KOPT-K1 (cell line): Measurements from ENCODE around the gene MAGI3.
"Not testable (repeated sequence)": the region's sequence is repeated elsewhere in the genome, so short reads cannot be mapped to it uniquely, and the experiment has no call there.

Experiments
- H3K27ac ChIP-seq: fragments of 200-600 bp; sonication (generic); 2 replicates; pipeline ENCODE4 v1.5.1; 2016; ENCODE audit warnings: antibody characterized with exemption, mild to moderate bottlenecking, low read depth, low read length; ENCODE audit not compliant: poor library complexity, severe bottlenecking
- H3K36me3 ChIP-seq: fragments of 200-600 bp; sonication (generic); 2 replicates; pipeline ENCODE4 v1.5.1; 2017; ENCODE audit warnings: antibody characterized with exemption, mild to moderate bottlenecking, low read length, moderate library complexity; ENCODE audit not compliant: insufficient read depth
- H3K9me3 ChIP-seq: fragments of 200-600 bp; sonication (generic); 2 replicates; pipeline ENCODE4 v1.5.1; 2017; ENCODE audit warnings: antibody characterized with exemption, low read length, mild to moderate bottlenecking; ENCODE audit not compliant: insufficient read depth, poor library complexity, severe bottlenecking

MAGI3 gene

DNA sequence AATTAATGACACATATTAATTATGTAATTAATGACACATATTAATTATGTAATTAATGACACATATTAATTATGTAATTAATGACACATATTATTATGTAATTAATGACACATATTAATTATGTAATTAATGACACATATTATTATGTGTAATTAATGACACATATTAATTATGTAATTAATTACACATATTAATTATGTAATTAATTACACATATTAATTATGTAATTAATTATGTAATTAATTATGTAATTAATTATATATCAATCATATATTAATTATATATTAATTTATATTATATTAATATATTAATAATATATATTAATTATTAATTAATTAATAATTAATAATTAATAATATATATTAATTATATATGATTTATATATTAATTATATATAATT is 25.8 kb downstream of the MAGI3 start:
- H3K9me3 ChIP-seq, H3K27ac ChIP-seq, H3K36me3 ChIP-seq: not testable (repeated sequence)

DNA sequence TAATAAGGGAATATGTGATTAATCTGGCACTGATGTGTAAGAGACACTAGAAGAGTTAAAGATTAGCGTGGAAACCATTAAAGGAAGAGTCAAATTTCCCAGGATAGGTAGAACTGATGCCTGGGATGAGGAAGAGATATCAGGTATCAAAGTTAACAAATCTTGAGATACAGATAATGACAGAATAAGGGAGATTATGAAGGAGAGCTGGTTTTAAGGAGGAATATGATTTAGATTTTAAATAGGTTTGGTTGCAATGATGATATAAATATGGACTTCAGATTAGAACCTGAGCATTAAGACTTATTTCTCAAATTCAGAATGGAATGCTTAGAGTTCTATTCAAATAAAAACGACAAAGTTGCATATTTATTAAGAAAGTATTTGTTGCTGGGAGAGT is 26.2 kb downstream of the MAGI3 start:
- H3K27ac ChIP-seq = no peak overlapping the region
- H3K36me3 ChIP-seq = no peaks in the 10 kb centered on the region
- no peaks in the 10 kb centered on the region for H3K9me3 ChIP-seq

DNA sequence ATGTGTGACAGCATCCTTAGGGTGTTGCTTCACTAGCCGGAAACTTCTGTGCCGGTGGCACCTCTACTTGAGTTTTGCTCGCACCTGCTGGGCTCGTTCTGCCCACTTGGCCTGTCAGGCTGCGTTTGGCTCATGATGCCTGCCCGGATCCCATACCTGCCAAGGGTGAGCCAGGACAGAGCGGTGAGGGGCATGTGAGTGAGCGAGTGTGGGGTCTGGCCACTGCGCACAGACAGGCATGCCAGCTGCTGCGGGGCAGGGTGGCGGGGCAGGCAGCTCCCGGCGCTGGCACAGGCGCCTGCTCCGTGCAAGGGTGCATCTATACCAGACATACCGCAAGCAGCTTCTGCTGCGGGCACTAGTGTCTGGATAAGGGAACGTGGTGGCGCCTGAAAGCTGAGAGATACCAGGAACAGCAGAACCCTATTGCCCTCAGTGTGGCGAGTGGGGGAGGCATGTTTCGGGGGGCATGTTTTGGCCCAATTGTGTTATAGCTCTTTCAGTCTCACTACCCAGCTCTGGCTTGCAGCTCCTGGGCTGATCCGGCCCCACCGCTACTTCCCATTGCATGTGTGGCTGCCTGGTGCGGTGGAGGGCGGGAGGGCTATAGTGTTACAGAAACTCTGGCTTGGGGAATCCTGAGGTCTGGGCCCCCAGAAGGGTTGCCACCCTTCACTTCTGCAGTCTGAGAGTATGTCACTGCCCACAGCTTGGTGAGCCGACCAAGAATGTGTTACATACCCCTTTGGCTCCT is 32.2 kb downstream of the MAGI3 start:
- Histone ChIP-seq H3K27ac (no peak overlapping the region), H3K36me3 (no peaks in the 10 kb centered on the region), H3K9me3 (peaks cover 16% of the 10 kb centered on the region)

DNA sequence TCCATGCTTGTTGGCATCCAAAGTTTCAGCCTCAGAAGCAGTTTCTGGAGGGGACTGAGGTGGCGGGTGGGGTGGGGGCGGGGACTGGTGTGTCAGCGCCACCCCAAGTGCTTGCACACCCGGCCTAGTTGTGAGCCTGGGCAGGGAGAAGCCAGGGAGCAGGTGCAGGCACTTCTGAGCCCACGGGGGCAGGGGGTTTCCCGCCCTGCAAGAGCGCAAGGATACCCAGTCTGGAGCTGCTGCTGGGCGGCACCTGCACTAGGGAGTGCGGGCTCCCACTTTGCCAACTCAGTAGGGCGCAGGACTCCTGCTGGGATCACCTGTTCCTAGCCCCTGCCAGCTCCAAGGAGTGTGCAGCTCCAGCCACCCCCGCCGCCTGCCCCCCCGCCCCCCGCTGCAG is 33.5 kb downstream of the MAGI3 start:
- no peak overlapping the region for H3K27ac ChIP-seq
- H3K9me3 ChIP-seq = peaks cover 16% of the 10 kb centered on the region
- H3K36me3 ChIP-seq = no peaks in the 10 kb centered on the region

DNA sequence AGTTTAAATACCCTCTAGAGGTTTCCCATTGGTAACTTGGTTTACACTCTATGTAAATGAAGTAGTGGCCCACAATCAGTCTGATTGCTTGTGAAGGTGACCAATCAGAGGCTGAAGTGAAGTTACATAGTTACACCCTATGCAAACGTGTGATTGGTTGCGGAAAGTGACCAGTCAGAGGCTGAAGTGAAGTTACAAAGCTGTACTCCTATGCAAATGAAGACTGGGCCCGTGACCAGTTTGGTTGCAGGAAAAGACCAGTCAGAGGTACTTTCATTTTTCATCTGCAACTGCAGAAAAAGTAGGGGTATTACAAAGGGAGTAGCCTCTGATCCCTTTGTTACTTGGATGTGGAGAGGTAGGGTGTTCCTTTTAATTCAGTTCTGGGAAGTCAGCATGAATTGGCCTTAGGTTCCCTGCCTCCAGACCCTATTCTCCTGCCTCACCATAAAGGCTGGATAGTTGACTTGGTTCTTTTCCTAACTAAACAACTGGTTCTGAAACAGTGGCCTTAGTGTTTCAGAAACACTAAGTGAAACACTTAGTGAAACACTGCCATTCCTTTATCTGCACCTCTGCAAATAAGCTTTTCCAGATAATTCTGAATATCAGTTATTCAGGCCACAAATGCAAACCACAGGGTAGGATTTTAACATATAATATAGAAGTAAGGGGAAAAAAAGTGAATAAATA is 39.3 kb downstream of the MAGI3 start:
- Histone ChIP-seq H3K27ac (no peak overlapping the region), H3K9me3 (no peaks in the 10 kb centered on the region), H3K36me3 (no peaks in the 10 kb centered on the region)

DNA sequence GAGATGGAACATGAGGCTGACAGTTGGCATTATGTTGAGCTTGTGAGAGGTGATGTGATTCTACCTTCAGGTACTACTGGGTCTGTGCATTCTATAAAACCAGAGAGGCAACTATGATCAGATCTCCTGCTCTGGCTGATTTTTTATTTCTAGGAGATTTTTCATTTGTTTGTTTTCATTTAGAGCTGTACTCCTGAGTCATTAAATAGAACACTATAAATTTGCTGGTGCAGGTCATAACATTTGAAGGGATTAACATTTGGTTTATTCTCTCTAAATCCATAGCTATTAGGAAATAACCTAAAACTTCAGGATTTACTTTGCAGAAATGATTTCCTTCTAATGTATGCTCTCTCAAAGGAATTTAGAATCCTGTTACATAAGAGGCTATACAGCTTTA is 42.9 kb downstream of the MAGI3 start:
- H3K36me3 ChIP-seq = no peaks in the 10 kb centered on the region

DNA sequence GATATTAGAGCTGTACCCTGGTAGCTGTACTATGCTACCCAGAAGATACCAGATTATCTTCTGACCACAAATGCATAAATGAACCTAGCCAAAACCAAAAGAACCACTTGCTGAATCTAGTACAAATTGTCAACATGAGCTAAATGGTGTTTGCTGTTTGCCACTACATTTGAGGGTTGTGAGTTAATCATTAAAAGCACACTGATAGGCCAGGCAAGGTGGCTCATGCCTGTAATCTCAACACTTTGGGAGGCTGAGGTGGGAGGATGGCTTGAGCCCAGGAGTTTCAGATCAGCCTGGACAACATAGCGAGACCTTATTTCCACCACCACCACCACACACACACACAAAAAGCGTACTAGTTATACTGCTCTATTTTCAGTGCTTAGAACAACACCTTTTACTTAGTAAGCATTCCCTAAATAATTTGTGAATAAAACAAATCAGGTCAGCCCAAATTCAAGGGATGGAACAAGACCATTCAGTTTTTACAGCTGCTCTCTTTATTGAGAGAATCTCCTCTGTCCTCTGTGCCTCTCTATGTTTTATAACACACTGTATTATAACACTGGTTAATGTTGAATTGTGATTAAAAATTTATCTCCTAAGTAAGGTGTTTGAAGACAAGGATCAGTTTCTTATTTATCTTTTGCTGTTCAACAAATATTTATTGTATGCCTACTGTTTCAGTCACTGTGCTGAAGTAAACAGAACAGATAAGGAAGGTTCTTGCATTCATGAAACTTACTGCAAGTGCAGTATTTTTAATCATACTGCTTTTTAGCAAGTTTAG is 44.0 kb downstream of the MAGI3 start:
- no peak overlapping the region for H3K27ac ChIP-seq
- H3K9me3 ChIP-seq = no peaks in the 10 kb centered on the region
- H3K36me3 ChIP-seq = no peaks in the 10 kb centered on the region

More for the DNA sequence above, 42.9 kb downstream of the MAGI3 start:
- Histone ChIP-seq H3K27ac (no peak overlapping the region), H3K9me3 (no peaks in the 10 kb centered on the region)

DNA sequence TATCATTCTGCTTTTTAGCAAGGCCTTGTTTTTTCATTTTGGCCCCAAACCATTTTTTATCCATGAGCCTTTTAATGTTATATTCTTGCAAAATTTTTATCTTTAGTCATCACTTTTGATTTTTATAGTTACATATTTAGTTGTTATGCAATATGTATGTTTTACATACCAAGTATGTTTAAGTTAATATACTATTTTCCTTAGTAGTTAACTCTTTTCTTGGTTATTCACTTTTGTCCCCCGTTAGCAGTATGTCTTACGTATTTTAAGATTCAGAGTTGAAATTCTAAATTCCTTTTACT is 44.5 kb downstream of the MAGI3 start:
- Histone ChIP-seq H3K27ac (no peak overlapping the region), H3K36me3 (no peaks in the 10 kb centered on the region), H3K9me3 (no peaks in the 10 kb centered on the region)

DNA sequence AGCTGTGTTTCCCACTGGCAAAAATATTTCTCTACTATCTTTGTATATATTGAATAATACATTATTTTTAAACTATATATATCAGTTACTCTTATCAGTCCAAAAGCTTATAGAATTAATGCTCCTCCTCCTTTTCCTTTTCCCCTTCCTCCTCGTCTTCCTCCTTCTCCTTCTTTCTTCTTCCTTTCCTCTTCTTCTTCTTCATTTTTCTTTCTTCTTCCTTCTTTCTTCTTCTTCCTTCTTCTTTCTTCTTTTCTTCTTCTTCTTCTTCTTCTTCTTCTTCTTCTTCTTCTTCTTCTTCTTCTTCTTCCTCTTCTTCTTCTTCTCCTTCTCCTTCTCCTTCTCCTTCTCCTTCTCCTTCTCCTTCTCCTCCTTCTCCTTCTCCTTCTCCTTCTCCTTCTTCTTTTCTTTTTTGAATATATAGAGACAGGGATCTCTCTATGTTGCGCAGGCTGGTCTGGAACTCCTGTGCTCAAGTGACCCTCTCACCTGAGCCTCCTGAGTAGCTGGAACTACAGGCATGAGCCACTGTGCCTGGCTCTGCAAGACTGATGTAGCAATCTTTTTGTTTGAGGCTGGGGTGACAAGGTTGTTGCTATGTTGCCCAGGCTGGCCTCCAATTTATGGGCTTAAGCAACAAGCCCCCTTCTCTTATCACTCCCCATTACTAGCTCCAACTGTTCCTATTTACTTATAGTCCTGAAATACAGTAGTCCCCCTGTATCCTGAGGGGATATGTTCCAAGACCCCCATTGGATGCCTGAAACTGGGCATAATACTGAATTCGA is 47.4 kb downstream of the MAGI3 start:
- H3K9me3 ChIP-seq = no peaks in the 10 kb centered on the region
- H3K27ac ChIP-seq = no peak overlapping the region
- no peaks in the 10 kb centered on the region for H3K36me3 ChIP-seq

DNA sequence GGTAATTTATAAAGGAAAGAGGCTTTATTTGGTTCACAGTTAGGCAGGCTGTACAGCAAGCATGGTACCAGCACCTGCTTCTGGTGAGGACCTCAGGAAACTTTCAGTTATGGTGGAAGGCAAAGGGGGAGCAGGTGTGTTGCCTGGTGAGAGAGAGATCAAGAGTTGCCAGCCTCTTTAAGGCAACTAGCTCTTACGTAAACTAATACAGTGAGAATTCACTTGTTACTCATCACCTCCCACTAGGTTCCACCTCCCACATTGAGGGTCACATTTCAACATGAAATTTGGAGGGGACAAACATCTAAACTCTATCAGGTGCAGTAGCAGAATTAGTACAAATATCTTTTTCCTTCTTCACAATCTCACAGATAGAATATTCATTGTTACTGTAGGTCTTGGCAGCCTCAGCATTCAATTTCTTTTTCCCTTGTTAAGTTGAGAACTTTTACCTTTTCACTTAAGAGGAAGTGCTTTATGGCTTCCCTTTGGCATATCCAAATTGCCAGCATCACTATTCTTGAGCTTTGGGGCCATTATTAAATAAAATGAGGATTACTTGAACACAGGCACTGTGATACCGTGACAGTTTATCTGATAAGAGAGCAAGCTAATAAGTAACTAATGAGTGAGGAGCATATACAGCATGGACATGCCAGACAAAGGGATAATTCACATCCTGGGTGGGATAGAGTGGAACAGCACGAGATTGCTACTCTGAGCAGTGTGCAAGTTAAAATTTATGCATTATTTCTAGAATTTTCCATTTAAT is 48.4 kb downstream of the MAGI3 start:
- Histone ChIP-seq H3K36me3 (no peaks in the 10 kb centered on the region), H3K27ac (no peak overlapping the region), H3K9me3 (peaks cover 1% of the 10 kb centered on the region)

DNA sequence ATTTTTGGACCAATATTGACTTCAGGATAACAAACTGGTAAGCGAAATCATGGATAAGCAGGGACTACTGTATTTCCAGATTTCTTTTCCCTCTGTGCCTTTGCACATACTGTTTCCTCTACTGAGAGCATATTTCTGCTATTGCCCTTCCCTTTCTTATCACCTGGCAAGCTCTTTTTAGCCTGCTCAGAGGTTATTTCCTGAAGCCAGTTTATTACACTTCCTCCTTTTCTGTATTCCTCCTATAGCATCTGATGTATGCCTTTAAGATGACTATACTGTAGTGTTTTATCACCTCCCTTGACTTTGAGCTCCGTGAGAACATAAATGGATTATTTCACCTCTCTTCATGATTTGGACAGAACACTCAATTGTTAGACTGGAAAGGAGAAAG is 49.0 kb downstream of the MAGI3 start:
- H3K27ac ChIP-seq = no peak overlapping the region
- H3K9me3 ChIP-seq = peaks cover 7% of the 10 kb centered on the region
- H3K36me3 ChIP-seq = no peaks in the 10 kb centered on the region

DNA sequence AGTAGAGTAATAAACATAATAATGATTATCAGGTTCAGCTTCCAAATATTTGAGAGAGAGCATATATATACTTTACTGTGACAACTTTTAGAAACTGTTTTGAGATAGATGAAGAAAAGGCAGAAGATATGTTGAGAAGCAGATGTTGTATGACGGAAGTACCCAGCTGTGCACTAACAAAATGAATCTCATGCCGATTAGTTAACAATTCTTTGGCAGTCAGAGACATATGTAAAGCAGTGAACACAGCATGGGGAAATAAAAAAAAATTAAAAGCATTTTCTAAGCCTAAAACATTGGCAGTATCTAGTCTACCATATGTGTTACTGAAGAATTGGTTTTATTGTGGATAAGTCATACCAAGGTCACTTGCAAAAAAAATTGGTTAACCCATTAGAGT is 51.8 kb downstream of the MAGI3 start:
- Histone ChIP-seq H3K9me3 (peaks cover 16% of the 10 kb centered on the region), H3K36me3 (no peaks in the 10 kb centered on the region), H3K27ac (no peak overlapping the region)

DNA sequence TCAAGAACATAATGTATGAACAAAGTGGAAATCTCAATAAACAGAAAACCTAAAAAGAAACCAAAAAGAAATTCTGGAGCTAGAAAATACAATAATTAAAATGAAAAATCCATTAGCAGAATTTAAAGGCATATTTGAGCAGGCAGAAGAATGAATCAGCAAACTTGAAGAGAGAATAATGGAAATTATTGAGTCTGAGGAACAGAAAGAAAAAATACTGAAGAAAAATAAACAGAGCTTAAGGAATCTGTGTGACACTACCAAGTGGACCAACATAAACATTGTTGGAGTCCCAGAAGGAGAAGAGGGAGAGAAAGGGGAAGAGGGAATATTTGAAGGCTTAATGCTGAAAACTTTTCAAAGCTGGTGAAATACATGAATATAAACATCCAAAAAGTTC is 54.5 kb downstream of the MAGI3 start:
- Histone ChIP-seq H3K27ac (no peak overlapping the region), H3K36me3 (no peaks in the 10 kb centered on the region), H3K9me3 (peaks cover 16% of the 10 kb centered on the region)

DNA sequence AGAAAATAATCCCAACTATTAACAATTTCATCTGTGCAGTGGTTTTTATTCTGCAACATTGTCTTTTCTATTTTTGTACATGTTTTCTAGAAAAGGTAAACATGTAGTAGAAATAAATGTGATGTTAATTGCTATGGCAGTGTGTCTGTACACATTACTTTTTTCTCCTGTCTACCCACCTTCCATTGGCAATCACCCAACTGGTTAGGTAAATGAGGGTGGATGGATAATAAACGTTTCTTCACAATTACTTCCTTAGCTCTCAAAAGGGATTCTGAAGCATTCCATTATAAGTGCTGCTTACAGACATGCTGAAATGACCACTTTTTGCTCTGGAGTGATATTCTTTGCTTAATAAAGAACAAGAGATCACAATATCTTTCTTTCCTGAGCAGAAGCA is 61.4 kb downstream of the MAGI3 start:
- H3K9me3 ChIP-seq = no peaks in the 10 kb centered on the region
- H3K27ac ChIP-seq = no peak overlapping the region
- H3K36me3 ChIP-seq = no peaks in the 10 kb centered on the region
